Stimulated activated naive B cell treated with anti-CD40 and anti-IgM and Interleukin-4, amounts not matched to agents 10 μg/mL and 1 μg/mL and 100 μg/mL, for 72 hours (primary cell): Measurements from ENCODE around the gene BNC1.
"Not testable (repeated sequence)": the region's sequence is repeated elsewhere in the genome, so short reads cannot be mapped to it uniquely, and the experiment has no call there.

Experiments used
- ATAC-seq, 2 donors: fragments of 150-1000 bp; cut with Tn5 transposase; replicated peaks; 2 replicates each; pipeline ENCODE4 v1.10.0; 2021; ENCODE audit warnings: moderate library complexity in 1 of 2
- DNase-seq: peaks from one replicate; pipeline ENCODE4 v3.0.0; 2021
- H3K27ac Mint-ChIP-seq: one replicate; pipeline ENCODE4 v1.8.0; 2022; ENCODE audit warnings: mild to moderate bottlenecking, mixed read lengths
- H3K27me3 Mint-ChIP-seq, 2 donors: one replicate each; pipeline ENCODE4 v1.8.0; 2022; ENCODE audit warnings: mixed read lengths in 2 of 2
- H3K36me3 Mint-ChIP-seq, 2 donors: one replicate each; pipeline ENCODE4 v1.8.0; 2022; ENCODE audit warnings: mixed read lengths in 2 of 2, mild to moderate bottlenecking in 1 of 2
- H3K4me1 Mint-ChIP-seq, 2 donors: one replicate each; pipeline ENCODE4 v1.8.0; 2022; ENCODE audit warnings: mixed read lengths in 2 of 2, mild to moderate bottlenecking in 1 of 2
- H3K4me3 Mint-ChIP-seq, 2 donors: one replicate each; pipeline ENCODE4 v1.8.0; 2022; ENCODE audit warnings: mild to moderate bottlenecking in 2 of 2, mixed read lengths in 2 of 2, moderate library complexity in 1 of 2
- H3K9me3 Mint-ChIP-seq, 2 donors: one replicate each; pipeline ENCODE4 v1.8.0; 2022; ENCODE audit warnings: mixed read lengths in 2 of 2, mild to moderate bottlenecking in 1 of 2

BNC1 gene

GRCh38 chr15:83285284-83285978, 967 bp upstream of the BNC1 start:
- DNase-seq: no peak
- peaks cover 0 to 6% of the 10 kb centered on the region in 2 donors for H3K4me1 Mint-ChIP-seq
- H3K27ac Mint-ChIP-seq: peak overlapping the region; percentile 67
- ATAC-seq: no peak
- peaks cover 60 to 70% of the 10 kb centered on the region in 2 donors for H3K27me3 Mint-ChIP-seq
- no peaks in the 10 kb centered on the region for H3K9me3 Mint-ChIP-seq
- no peak overlapping the region for H3K4me3 Mint-ChIP-seq
- H3K36me3 Mint-ChIP-seq: peaks cover 0 to 1% of the 10 kb centered on the region in 2 donors

- Mint-ChIP-seq H3K36me3 (peaks cover 0 to 1% of the 10 kb centered on the region in 2 donors), H3K27me3 (peaks cover 60 to 78% of the 10 kb centered on the region in 2 donors), H3K4me3 (peak overlapping the region; percentile 52 to 75), H3K9me3 (no peaks in the 10 kb centered on the region), H3K27ac (peak overlapping the region; percentile 75), H3K4me1 (peaks cover 0 to 6% of the 10 kb centered on the region in 2 donors)
- DNase-seq (no peak), ATAC-seq (no peak)
These were observed 478 bp downstream of the BNC1 start for GRCh38 chr15:83283813-83284558.

- Mint-ChIP-seq H3K4me1 (peaks cover 0 to 6% of the 10 kb centered on the region in 2 donors), H3K4me3 (peak overlapping the region; percentile 13 to 75), H3K27ac (no peak overlapping the region), H3K36me3 (peaks cover 0 to 1% of the 10 kb centered on the region in 2 donors), H3K9me3 (no peaks in the 10 kb centered on the region), H3K27me3 (peaks cover 57 to 74% of the 10 kb centered on the region in 2 donors)
- DNase-seq (no peak), ATAC-seq (no peak)
These were observed 1.2 kb downstream of the BNC1 start for GRCh38 chr15:83283138-83283812.

GRCh38 chr15:83282776-83283137, 1.7 kb downstream of the BNC1 start:
- H3K27me3 Mint-ChIP-seq: peaks cover 60 to 74% of the 10 kb centered on the region in 2 donors
- ATAC-seq (no peak), DNase-seq (no peak)
- H3K27ac Mint-ChIP-seq: no peak overlapping the region
- H3K36me3 Mint-ChIP-seq: peaks cover 0 to 1% of the 10 kb centered on the region in 2 donors
- H3K4me3 Mint-ChIP-seq: peak overlapping the region in 1 of 2 donors; percentile 13
- H3K9me3 Mint-ChIP-seq: no peaks in the 10 kb centered on the region
- peaks cover 0 to 6% of the 10 kb centered on the region in 2 donors for H3K4me1 Mint-ChIP-seq

- H3K9me3 Mint-ChIP-seq: no peaks in the 10 kb centered on the region
- no peak for DNase-seq
- no peak overlapping the region for H3K27ac Mint-ChIP-seq
- no peak for ATAC-seq
- peaks cover 0 to 6% of the 10 kb centered on the region in 2 donors for H3K4me1 Mint-ChIP-seq
- no peak overlapping the region for H3K4me3 Mint-ChIP-seq
- H3K27me3 Mint-ChIP-seq: peaks cover 59 to 74% of the 10 kb centered on the region in 2 donors
- H3K36me3 Mint-ChIP-seq: peaks cover 0 to 1% of the 10 kb centered on the region in 2 donors
These were observed 2.3 kb downstream of the BNC1 start for GRCh38 chr15:83282141-83282540.

GRCh38 chr15:83278191-83278590, 6.3 kb downstream of the BNC1 start:
- Mint-ChIP-seq H3K27ac (no peak overlapping the region), H3K4me3 (no peak overlapping the region), H3K9me3 (no peaks in the 10 kb centered on the region), H3K4me1 (peaks cover 0 to 4% of the 10 kb centered on the region in 2 donors), H3K27me3 (peaks cover 57 to 71% of the 10 kb centered on the region in 2 donors), H3K36me3 (peaks cover 0 to 1% of the 10 kb centered on the region in 2 donors)
- DNase-seq (no peak), ATAC-seq (no peak)

GRCh38 chr15:83276661-83277060, 7.8 kb downstream of the BNC1 start:
- Mint-ChIP-seq H3K27me3 (peaks cover 47 to 59% of the 10 kb centered on the region in 2 donors), H3K36me3 (no peaks in the 10 kb centered on the region), H3K9me3 (no peaks in the 10 kb centered on the region), H3K4me1 (no peaks in the 10 kb centered on the region), H3K4me3 (no peak overlapping the region), H3K27ac (no peak overlapping the region)
- ATAC-seq (no peak), DNase-seq (no peak)

GRCh38 chr15:83275412-83275811, 9.1 kb downstream of the BNC1 start:
- Mint-ChIP-seq H3K36me3 (no peaks in the 10 kb centered on the region), H3K4me1 (no peaks in the 10 kb centered on the region), H3K4me3 (no peak overlapping the region), H3K27me3 (peaks cover 40 to 50% of the 10 kb centered on the region in 2 donors), H3K27ac (no peak overlapping the region), H3K9me3 (no peaks in the 10 kb centered on the region)
- no peak for ATAC-seq
- DNase-seq: no peak

- no peak for ATAC-seq
- no peak for DNase-seq
- H3K9me3 Mint-ChIP-seq: no peaks in the 10 kb centered on the region
- H3K4me1 Mint-ChIP-seq: no peaks in the 10 kb centered on the region
- no peak overlapping the region for H3K4me3 Mint-ChIP-seq
- peaks cover 18 to 25% of the 10 kb centered on the region in 2 donors for H3K27me3 Mint-ChIP-seq
- H3K36me3 Mint-ChIP-seq: no peaks in the 10 kb centered on the region
- H3K27ac Mint-ChIP-seq: no peak overlapping the region
These were observed 14.3 kb downstream of the BNC1 start for GRCh38 chr15:83270176-83270575.

GRCh38 chr15:83268147-83268546, 16.3 kb downstream of the BNC1 start:
- no peaks in the 10 kb centered on the region for H3K4me1 Mint-ChIP-seq
- H3K36me3 Mint-ChIP-seq: no peaks in the 10 kb centered on the region
- H3K27ac Mint-ChIP-seq: no peak overlapping the region
- DNase-seq (no peak), ATAC-seq (no peak)
- no peak overlapping the region for H3K4me3 Mint-ChIP-seq
- no peaks in the 10 kb centered on the region for H3K9me3 Mint-ChIP-seq
- H3K27me3 Mint-ChIP-seq: peaks cover 21 to 24% of the 10 kb centered on the region in 2 donors

- Mint-ChIP-seq H3K4me1 (no peaks in the 10 kb centered on the region), H3K36me3 (no peaks in the 10 kb centered on the region), H3K27ac (no peak overlapping the region), H3K9me3 (no peaks in the 10 kb centered on the region), H3K27me3 (peaks cover 25 to 30% of the 10 kb centered on the region in 2 donors), H3K4me3 (no peak overlapping the region)
- no peak for DNase-seq
- ATAC-seq: no peak
These were observed 21.7 kb downstream of the BNC1 start for GRCh38 chr15:83262594-83263315.

- H3K27ac Mint-ChIP-seq, H3K36me3 Mint-ChIP-seq, H3K9me3 Mint-ChIP-seq, H3K4me1 Mint-ChIP-seq, ATAC-seq, H3K4me3 Mint-ChIP-seq, DNase-seq: not testable (repeated sequence)
- peaks cover 25 to 32% of the 10 kb centered on the region in 2 donors for H3K27me3 Mint-ChIP-seq
These were observed 22.3 kb downstream of the BNC1 start for GRCh38 chr15:83262181-83262580.

- H3K9me3 Mint-ChIP-seq: no peaks in the 10 kb centered on the region
- no peak overlapping the region for H3K27ac Mint-ChIP-seq
- ATAC-seq (no peak), DNase-seq (no peak)
- no peaks in the 10 kb centered on the region for H3K36me3 Mint-ChIP-seq
- H3K4me1 Mint-ChIP-seq: no peaks in the 10 kb centered on the region
- peaks cover 46 to 49% of the 10 kb centered on the region in 2 donors for H3K27me3 Mint-ChIP-seq
- no peak overlapping the region for H3K4me3 Mint-ChIP-seq
These were observed 33.7 kb downstream of the BNC1 start for GRCh38 chr15:83250781-83251180.

- no peak for DNase-seq
- H3K9me3 Mint-ChIP-seq: peaks cover 3% of the 10 kb centered on the region in 2 donors
- peaks cover 34 to 44% of the 10 kb centered on the region in 2 donors for H3K27me3 Mint-ChIP-seq
- no peaks in the 10 kb centered on the region for H3K36me3 Mint-ChIP-seq
- no peak overlapping the region for H3K4me3 Mint-ChIP-seq
- H3K4me1 Mint-ChIP-seq: no peaks in the 10 kb centered on the region
- ATAC-seq: no peak
- no peak overlapping the region for H3K27ac Mint-ChIP-seq
These were observed 35.5 kb downstream of the BNC1 start for GRCh38 chr15:83249030-83249343.
